HG02870 (cell line): ENCODE data around the gene PROKR1.
"Not testable (repeated sequence)": the region's sequence is repeated elsewhere in the genome, so short reads cannot be mapped to it uniquely, and the experiment has no call there.

ENCODE experiments used
- ATAC-seq: cut with Tn5 transposase; IDR thresholded peaks from one replicate; pipeline ENCODE4 v1.9.1; 2021; ENCODE audit warnings: mild to moderate bottlenecking, moderate library complexity; ENCODE audit not compliant: unreplicated experiment

The PROKR1 gene

GRCh38 chr2:68653538-68653982 is 10.2 kb downstream of the PROKR1 start:
- peak; percentile 96 for ATAC-seq

GRCh38 chr2:68658266-68658665 is 14.9 kb downstream of the PROKR1 start:
- ATAC-seq = no peak

- no peak for ATAC-seq
Measured at GRCh38 chr2:68659081-68659480, 15.7 kb downstream of the PROKR1 start.

GRCh38 chr2:68660658-68661057 is 17.3 kb downstream of the PROKR1 start:
- no peak for ATAC-seq

GRCh38 chr2:68662466-68662865 is 19.1 kb downstream of the PROKR1 start:
- no peak for ATAC-seq

- ATAC-seq = no peak
Measured at GRCh38 chr2:68663371-68664156, 20.2 kb downstream of the PROKR1 start.

GRCh38 chr2:68667371-68667770 is 24.0 kb downstream of the PROKR1 start:
- no peak for ATAC-seq

- ATAC-seq = no peak
Measured at GRCh38 chr2:68669651-68670050, 26.3 kb downstream of the PROKR1 start.

- ATAC-seq = no peak
Measured at GRCh38 chr2:68671961-68672360, 28.6 kb downstream of the PROKR1 start.

- no peak for ATAC-seq
Measured at GRCh38 chr2:68673631-68674030, 30.3 kb downstream of the PROKR1 start.

GRCh38 chr2:68675470-68675869 is 32.1 kb downstream of the PROKR1 start:
- ATAC-seq = no peak

GRCh38 chr2:68677837-68678236 is 34.5 kb downstream of the PROKR1 start:
- not testable (repeated sequence) for ATAC-seq

- ATAC-seq = not testable (repeated sequence)
Measured at GRCh38 chr2:68679166-68679916, 36.0 kb downstream of the PROKR1 start.

- not testable (repeated sequence) for ATAC-seq
Measured at GRCh38 chr2:68679917-68680267, 36.5 kb downstream of the PROKR1 start.

GRCh38 chr2:68684197-68684596 is 40.8 kb downstream of the PROKR1 start:
- ATAC-seq = no peak

- no peak for ATAC-seq
Measured at GRCh38 chr2:68686178-68686577, 42.8 kb downstream of the PROKR1 start.

GRCh38 chr2:68687018-68687417 is 43.6 kb downstream of the PROKR1 start:
- ATAC-seq = no peak

GRCh38 chr2:68689553-68690537 is 46.5 kb downstream of the PROKR1 start:
- peak; percentile 90 for ATAC-seq

GRCh38 chr2:68690851-68691250 is 47.5 kb downstream of the PROKR1 start:
- no peak for ATAC-seq

GRCh38 chr2:68692511-68692910 is 49.1 kb downstream of the PROKR1 start:
- no peak for ATAC-seq

GRCh38 chr2:68693951-68694350 is 50.6 kb downstream of the PROKR1 start:
- no peak for ATAC-seq
